ENCODE data around the gene PARD3.
"Not testable (repeated sequence)": the region's sequence is repeated elsewhere in the genome, so short reads cannot be mapped to it uniquely, and the experiment has no call there.

The PARD3 gene

GRCh38 chr10:34088208-34088794 is 726.8 kb downstream of the PARD3 start:
- no peaks in the 10 kb centered on the region for H3K27me3 Mint-ChIP-seq
- no peaks in the 10 kb centered on the region for H3K4me1 Mint-ChIP-seq
- ATAC-seq: no peak
- H3K36me3 Mint-ChIP-seq (ENCODE audit: low read depth): no peaks in the 10 kb centered on the region
- no peak for DNase-seq
- H3K4me3 Mint-ChIP-seq: no peak overlapping the region
- peaks cover 9% of the 10 kb centered on the region for H3K9me3 Mint-ChIP-seq
- H3K27ac Mint-ChIP-seq: no peak overlapping the region

GRCh38 chr10:34087095-34087418 is 728.0 kb downstream of the PARD3 start:
- Mint-ChIP-seq H3K9me3 (peaks cover 9% of the 10 kb centered on the region), H3K27me3 (no peaks in the 10 kb centered on the region), H3K4me3 (no peak overlapping the region), H3K27ac (no peak overlapping the region), H3K4me1 (no peaks in the 10 kb centered on the region), H3K36me3 (ENCODE audit: low read depth) (no peaks in the 10 kb centered on the region)
- ATAC-seq: no peak
- DNase-seq: no peak

DNA sequence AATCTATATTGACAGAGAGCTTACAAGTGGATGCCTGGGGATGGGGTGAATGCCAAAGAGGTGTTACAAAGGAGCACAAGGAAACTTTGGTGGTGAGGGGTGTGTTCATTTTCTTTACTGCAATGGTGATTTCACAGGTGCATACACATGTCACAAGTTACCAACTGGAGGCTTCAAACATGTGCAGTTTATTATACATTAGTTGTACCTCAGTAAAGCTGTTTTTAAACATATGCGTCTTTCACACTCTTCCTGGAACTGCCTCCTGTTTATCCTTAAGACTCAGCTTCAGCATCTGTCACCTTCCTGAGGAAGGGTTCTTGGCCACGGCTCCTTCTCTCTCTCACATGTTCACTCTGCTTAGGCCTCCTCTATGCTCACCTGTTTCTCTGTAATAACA is 731.5 kb downstream of the PARD3 start:
- no peak overlapping the region for H3K4me3 Mint-ChIP-seq
- H3K4me1 Mint-ChIP-seq: no peaks in the 10 kb centered on the region
- no peaks in the 10 kb centered on the region for H3K27me3 Mint-ChIP-seq
- no peak for ATAC-seq
- H3K27ac Mint-ChIP-seq: no peak overlapping the region
- peaks cover 5% of the 10 kb centered on the region for H3K9me3 Mint-ChIP-seq
- DNase-seq: no peak
- H3K36me3 Mint-ChIP-seq (ENCODE audit: low read depth): no peaks in the 10 kb centered on the region

- H3K36me3 Mint-ChIP-seq (ENCODE audit: low read depth): no peaks in the 10 kb centered on the region
- peaks cover 5% of the 10 kb centered on the region for H3K9me3 Mint-ChIP-seq
- no peaks in the 10 kb centered on the region for H3K27me3 Mint-ChIP-seq
- no peak for ATAC-seq
- no peaks in the 10 kb centered on the region for H3K4me1 Mint-ChIP-seq
- no peak for DNase-seq
- H3K27ac Mint-ChIP-seq: no peak overlapping the region
- no peak overlapping the region for H3K4me3 Mint-ChIP-seq
Observed at GRCh38 chr10:34081948-34082347, 733.1 kb downstream of the PARD3 start.

- ATAC-seq (no peak), DNase-seq (no peak)
- H3K27ac Mint-ChIP-seq: no peak overlapping the region
- H3K4me3 Mint-ChIP-seq: no peak overlapping the region
- H3K9me3 Mint-ChIP-seq: peaks cover 5% of the 10 kb centered on the region
- H3K4me1 Mint-ChIP-seq: no peaks in the 10 kb centered on the region
- no peaks in the 10 kb centered on the region for H3K27me3 Mint-ChIP-seq
- H3K36me3 Mint-ChIP-seq (ENCODE audit: low read depth): no peaks in the 10 kb centered on the region
Observed at GRCh38 chr10:34081347-34081743, 733.8 kb downstream of the PARD3 start.

- ATAC-seq (no peak), DNase-seq (no peak)
- H3K4me3 Mint-ChIP-seq: no peak overlapping the region
- peaks cover 5% of the 10 kb centered on the region for H3K9me3 Mint-ChIP-seq
- no peaks in the 10 kb centered on the region for H3K4me1 Mint-ChIP-seq
- H3K27ac Mint-ChIP-seq: no peak overlapping the region
- H3K36me3 Mint-ChIP-seq (ENCODE audit: low read depth): no peaks in the 10 kb centered on the region
- no peaks in the 10 kb centered on the region for H3K27me3 Mint-ChIP-seq
Observed at GRCh38 chr10:34080485-34081346, 734.4 kb downstream of the PARD3 start.

GRCh38 chr10:34079702-34080484 is 735.2 kb downstream of the PARD3 start:
- DNase-seq (no peak), ATAC-seq (no peak)
- H3K4me1 Mint-ChIP-seq: no peaks in the 10 kb centered on the region
- H3K9me3 Mint-ChIP-seq: peaks cover 5% of the 10 kb centered on the region
- H3K4me3 Mint-ChIP-seq: no peak overlapping the region
- H3K36me3 Mint-ChIP-seq (ENCODE audit: low read depth): no peaks in the 10 kb centered on the region
- H3K27ac Mint-ChIP-seq: no peak overlapping the region
- no peaks in the 10 kb centered on the region for H3K27me3 Mint-ChIP-seq

DNA sequence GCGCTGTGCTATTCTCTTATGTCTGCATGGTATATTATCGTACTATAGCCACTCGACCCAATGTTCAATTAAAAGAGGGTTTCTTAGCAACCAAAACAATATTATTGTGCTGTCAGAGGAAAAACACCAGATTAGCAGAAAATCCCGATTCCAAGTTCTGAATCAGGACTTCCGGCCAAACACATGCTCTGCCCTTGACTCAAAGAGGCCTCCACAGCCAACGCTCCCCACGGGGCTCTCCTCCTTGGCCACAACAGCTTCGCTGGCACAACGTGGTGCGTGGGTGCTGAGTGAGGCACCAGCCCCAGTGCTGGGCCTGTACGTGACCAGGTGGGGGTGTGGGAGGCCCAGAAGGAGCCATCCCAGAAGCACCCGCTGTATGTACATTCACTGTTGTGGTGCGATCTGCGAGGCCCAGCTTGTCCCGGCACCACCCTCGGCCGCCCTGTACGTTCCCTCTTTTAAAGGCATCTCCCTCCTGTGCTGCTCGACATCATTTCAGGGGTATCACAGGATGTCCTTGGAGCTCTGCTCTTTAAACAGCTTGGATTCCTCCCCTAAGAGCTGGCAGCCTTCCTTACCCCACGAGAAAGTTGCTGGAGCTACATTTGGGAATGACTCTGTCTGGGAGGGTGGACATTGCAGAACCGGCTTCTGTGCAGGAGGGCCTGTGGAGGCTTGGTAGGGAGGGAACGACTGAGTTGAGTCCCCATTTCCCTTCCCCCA is 736.2 kb downstream of the PARD3 start:
- DNase-seq (no peak), ATAC-seq (no peak)
- Mint-ChIP-seq H3K36me3 (ENCODE audit: low read depth) (no peaks in the 10 kb centered on the region), H3K27ac (no peak overlapping the region), H3K4me3 (no peak overlapping the region), H3K4me1 (no peaks in the 10 kb centered on the region), H3K9me3 (peaks cover 4% of the 10 kb centered on the region), H3K27me3 (no peaks in the 10 kb centered on the region)

DNA sequence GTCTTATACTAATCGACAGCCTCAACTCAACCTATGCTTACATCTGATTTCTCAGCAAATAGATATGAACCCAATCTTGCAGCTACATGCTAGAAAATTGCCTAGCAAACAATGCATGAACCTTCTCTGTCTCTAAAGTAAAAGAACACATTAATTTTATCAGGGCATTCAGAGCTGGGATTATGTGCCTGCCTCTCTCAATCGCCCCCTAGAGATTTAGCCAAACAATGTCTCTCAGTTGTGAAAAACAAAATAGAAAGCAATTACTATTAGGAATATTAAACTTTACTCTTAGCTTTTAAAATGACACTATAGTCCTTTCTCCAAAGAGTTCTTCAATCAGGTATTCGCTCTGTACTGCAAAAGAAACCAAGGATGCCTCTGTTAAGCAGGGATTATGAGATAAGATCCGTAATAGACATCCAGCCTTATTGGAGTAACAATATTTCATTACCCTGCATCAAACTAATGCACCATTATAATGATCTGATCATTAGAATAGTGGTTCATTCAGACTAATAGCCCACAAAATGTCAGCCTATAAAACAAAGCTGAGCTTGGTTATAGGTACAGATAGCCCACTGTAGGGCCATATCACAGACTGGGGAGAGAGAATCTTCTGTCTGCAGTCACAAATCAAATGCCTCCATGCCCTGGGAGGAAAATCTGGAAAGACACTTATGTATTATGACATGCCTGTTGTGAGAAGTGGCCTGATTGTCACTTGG is 736.9 kb downstream of the PARD3 start:
- no peak overlapping the region for H3K27ac Mint-ChIP-seq
- no peaks in the 10 kb centered on the region for H3K27me3 Mint-ChIP-seq
- H3K36me3 Mint-ChIP-seq (ENCODE audit: low read depth): no peaks in the 10 kb centered on the region
- DNase-seq: no peak
- no peak overlapping the region for H3K4me3 Mint-ChIP-seq
- H3K9me3 Mint-ChIP-seq: peaks cover under 1% of the 10 kb centered on the region
- no peak for ATAC-seq
- H3K4me1 Mint-ChIP-seq: no peaks in the 10 kb centered on the region

- Mint-ChIP-seq H3K9me3 (peaks cover 11% of the 10 kb centered on the region), H3K27me3 (no peaks in the 10 kb centered on the region)
Observed at GRCh38 chr10:34076443-34076842, 738.7 kb downstream of the PARD3 start.

GRCh38 chr10:34075254-34075926 is 739.7 kb downstream of the PARD3 start:
- no peak overlapping the region for H3K4me3 Mint-ChIP-seq
- ATAC-seq: no peak
- no peak overlapping the region for H3K27ac Mint-ChIP-seq
- no peaks in the 10 kb centered on the region for H3K27me3 Mint-ChIP-seq
- no peak for DNase-seq
- H3K36me3 Mint-ChIP-seq (ENCODE audit: low read depth): no peaks in the 10 kb centered on the region
- H3K4me1 Mint-ChIP-seq: no peaks in the 10 kb centered on the region
- H3K9me3 Mint-ChIP-seq: peaks cover 12% of the 10 kb centered on the region

More at GRCh38 chr10:34076443-34076842, 738.7 kb downstream of the PARD3 start:
- no peaks in the 10 kb centered on the region for H3K36me3 Mint-ChIP-seq (ENCODE audit: low read depth)
- H3K4me1 Mint-ChIP-seq: no peaks in the 10 kb centered on the region
- DNase-seq (no peak), ATAC-seq (no peak)
- no peak overlapping the region for H3K27ac Mint-ChIP-seq
- H3K4me3 Mint-ChIP-seq: no peak overlapping the region

DNA sequence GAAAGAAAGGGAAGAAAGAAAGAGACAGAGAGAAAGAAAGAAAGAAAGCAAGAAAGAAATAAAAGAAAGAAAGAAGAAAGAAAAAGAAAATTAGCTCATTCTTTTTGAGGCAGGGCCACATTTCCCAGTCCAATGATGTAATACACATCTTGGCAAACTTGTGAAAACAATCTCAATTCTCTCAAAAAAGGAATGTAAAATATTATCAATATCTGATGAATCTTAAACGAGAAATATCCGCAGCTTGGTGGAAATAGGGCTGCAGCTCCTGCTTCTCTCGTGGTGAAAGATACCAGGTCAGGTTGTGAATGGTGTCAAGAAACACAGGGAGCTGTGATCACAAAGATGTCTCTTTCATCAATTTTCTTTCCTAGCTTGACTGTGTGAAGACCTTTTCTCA is 741.0 kb downstream of the PARD3 start:
- peaks cover 16% of the 10 kb centered on the region for H3K9me3 Mint-ChIP-seq
- no peaks in the 10 kb centered on the region for H3K27me3 Mint-ChIP-seq
- H3K4me1 Mint-ChIP-seq: no peaks in the 10 kb centered on the region
- no peak for ATAC-seq
- H3K36me3 Mint-ChIP-seq (ENCODE audit: low read depth): no peaks in the 10 kb centered on the region
- H3K27ac Mint-ChIP-seq: no peak overlapping the region
- H3K4me3 Mint-ChIP-seq: no peak overlapping the region
- no peak for DNase-seq

GRCh38 chr10:34067741-34068140 is 747.4 kb downstream of the PARD3 start:
- not testable (repeated sequence) for H3K27ac Mint-ChIP-seq; ATAC-seq; H3K27me3 Mint-ChIP-seq; H3K4me3 Mint-ChIP-seq; DNase-seq; H3K4me1 Mint-ChIP-seq; H3K36me3 Mint-ChIP-seq (ENCODE audit: low read depth)
- H3K9me3 Mint-ChIP-seq: peaks cover 43% of the 10 kb centered on the region
